ENCODE measurements around the gene VPS37C. TPM values are rescaled to one million over a fixed set of nuclear protein-coding genes. Genes with fewer than 3 reads are reported as not detected.
A peak's percentile ranks its signal among the peaks of the same experiment; 100 is the strongest.

The VPS37C gene
- total RNA-seq, 3 donors from 2014 or later, result 9.3 to 20.3 (median 17.1) TPM

GRCh38 chr11:61157743-61158142, 3.5 kb downstream of the VPS37C start:
- TF ChIP-seq CTCF (IDR thresholded peaks at IDR 0.05) (no peak), POLR2AphosphoS5 (IDR thresholded peaks at IDR 0.05) (no peak), POLR2A (IDR thresholded peaks at IDR 0.05) (no peak)
- intact Hi-C loops (cut with DNase I; ENCODE audit: low total_unique reads), result loop anchor here (5.0 kb wide), 1 partner anchor 320 kb away; no protein-coding TSS in a partner anchor
- DNase-seq (ENCODE audit: low spot score in 2 of 2), result no peak
- Histone ChIP-seq H3K4me1 (peaks cover 2 to 23% of the 10 kb centered on the region in 2 donors), H3K27me3 (no peaks in the 10 kb centered on the region), H3K27ac (peak overlapping the region; percentile 62 to 67), H3K4me3 (no peak overlapping the region), H3K9me3 (no peaks in the 10 kb centered on the region), H3K36me3 (no peaks in the 10 kb centered on the region)

- no peak overlapping the region for H3K4me3 ChIP-seq
- no peak for DNase-seq (ENCODE audit: low spot score in 2 of 2)
- no peaks in the 10 kb centered on the region for H3K27me3 ChIP-seq
- no peaks in the 10 kb centered on the region for H3K9me3 ChIP-seq
- H3K36me3 ChIP-seq, result no peaks in the 10 kb centered on the region
- no peak overlapping the region for H3K27ac ChIP-seq
- intact Hi-C loops (cut with DNase I; ENCODE audit: low total_unique reads), result loop anchor here (5.0 kb wide), 1 partner anchor 318 kb away; no protein-coding TSS in a partner anchor
- peaks cover 2 to 22% of the 10 kb centered on the region in 2 donors for H3K4me1 ChIP-seq
- no peak for TF ChIP-seq CTCF (IDR thresholded peaks at IDR 0.05)
- TF ChIP-seq POLR2A (IDR thresholded peaks at IDR 0.05), result no peak
- TF ChIP-seq POLR2AphosphoS5 (IDR thresholded peaks at IDR 0.05), result no peak
These were observed 5.5 kb downstream of the VPS37C start for GRCh38 chr11:61155741-61156140.

- no peaks in the 10 kb centered on the region for H3K9me3 ChIP-seq
- intact Hi-C loops (cut with DNase I; ENCODE audit: low total_unique reads), result loop anchor here (5.0 kb wide), 1 partner anchor 318 kb away; no protein-coding TSS in a partner anchor
- no peak overlapping the region for H3K27ac ChIP-seq
- H3K4me3 ChIP-seq, result no peak overlapping the region
- H3K36me3 ChIP-seq, result no peaks in the 10 kb centered on the region
- peaks cover 2 to 26% of the 10 kb centered on the region in 2 donors for H3K4me1 ChIP-seq
- no peak for TF ChIP-seq CTCF (IDR thresholded peaks at IDR 0.05)
- peak in 1 of 2 donors; percentile 6 for DNase-seq (ENCODE audit: low spot score in 2 of 2)
- no peaks in the 10 kb centered on the region for H3K27me3 ChIP-seq
These were observed 5.9 kb downstream of the VPS37C start for GRCh38 chr11:61155312-61155711.

GRCh38 chr11:61154528-61154927, 6.7 kb downstream of the VPS37C start:
- DNase-seq (ENCODE audit: low spot score in 2 of 2), result no peak
- no peaks in the 10 kb centered on the region for H3K36me3 ChIP-seq
- no peaks in the 10 kb centered on the region for H3K9me3 ChIP-seq
- intact Hi-C loops (cut with DNase I; ENCODE audit: low total_unique reads), result no loop called here
- no peak overlapping the region for H3K27ac ChIP-seq
- no peaks in the 10 kb centered on the region for H3K27me3 ChIP-seq
- TF ChIP-seq CTCF (IDR thresholded peaks at IDR 0.05) (no peak), POLR2A (IDR thresholded peaks at IDR 0.05) (no peak), POLR2AphosphoS5 (IDR thresholded peaks at IDR 0.05) (no peak)
- H3K4me3 ChIP-seq, result no peak overlapping the region
- H3K4me1 ChIP-seq, result peaks cover 2 to 34% of the 10 kb centered on the region in 2 donors

GRCh38 chr11:61153593-61154095, 7.6 kb downstream of the VPS37C start:
- H3K36me3 ChIP-seq, result no peaks in the 10 kb centered on the region
- no peaks in the 10 kb centered on the region for H3K27me3 ChIP-seq
- H3K4me1 ChIP-seq, result peaks cover 5 to 29% of the 10 kb centered on the region in 2 donors
- intact Hi-C loops (cut with DNase I; ENCODE audit: low total_unique reads), result no loop called here
- DNase-seq (ENCODE audit: low spot score in 2 of 2), result peak in 1 of 2 donors; percentile 22
- peak overlapping the region; percentile 59 to 81 for H3K27ac ChIP-seq
- H3K4me3 ChIP-seq, result no peak overlapping the region
- no peaks in the 10 kb centered on the region for H3K9me3 ChIP-seq
- TF ChIP-seq POLR2AphosphoS5 (IDR thresholded peaks at IDR 0.05) (no peak), CTCF (IDR thresholded peaks at IDR 0.05) (no peak), POLR2A (IDR thresholded peaks at IDR 0.05) (no peak)

Measured in breast epithelium (tissue), 4 donors.